Esophagus squamous epithelium (tissue), 4 donors: ENCODE data around the gene P3H2.

Experiments
- POLR2A ChIP-seq, 4 donors: fragments of 450-650 bp; IDR thresholded peaks; one replicate each; pipeline ENCODE4 v1.6.1; 2017; ENCODE audit warnings: antibody characterized with exemption in 4 of 4, mild to moderate bottlenecking in 4 of 4, moderate library complexity in 3 of 4
- TF ChIP-seq, protein P1 (sequence below), 6 experiments: fragments of 450-650 bp in 4 of 6; fragments of 200-600 bp in 2 of 6; sonication (generic) in 2 of 6; IDR thresholded peaks; one replicate each; pipeline ENCODE4 v1.5.1; 2016 to 2019; ENCODE audit warnings: antibody characterized with exemption in 6 of 6, mild to moderate bottlenecking in 4 of 6, moderate library complexity in 4 of 6

DNA sequence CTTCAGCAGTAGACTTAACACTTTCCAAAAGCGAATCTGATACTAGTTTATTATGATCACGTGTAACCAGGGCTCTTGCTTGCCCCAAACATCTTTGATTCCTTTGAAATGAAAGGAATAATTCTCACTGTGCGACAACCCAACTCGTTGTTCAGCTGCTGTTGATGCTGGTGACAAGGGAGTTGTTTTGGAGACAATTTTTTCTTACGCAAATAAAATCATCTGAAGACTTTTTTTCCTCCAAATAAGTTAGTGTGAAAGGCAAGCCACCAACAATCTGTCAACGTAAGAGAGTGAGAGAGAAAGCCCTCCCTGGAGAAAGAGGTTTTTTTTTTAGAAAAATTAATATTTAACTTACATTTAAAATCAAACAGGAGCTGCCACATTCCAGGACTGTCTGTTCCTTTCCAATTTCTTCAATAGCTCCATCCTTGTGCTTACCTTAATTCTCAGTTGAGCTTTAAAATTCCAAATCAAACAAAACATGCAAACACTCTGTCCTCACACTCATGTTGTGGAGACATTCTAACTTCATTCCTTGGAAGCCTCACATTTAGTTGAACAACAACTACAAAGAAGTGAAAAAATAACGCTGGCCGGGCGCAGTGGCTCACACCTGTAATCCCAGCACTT, 4.9 kb upstream of the P3H2 start:
- TF ChIP-seq, protein P1, sequence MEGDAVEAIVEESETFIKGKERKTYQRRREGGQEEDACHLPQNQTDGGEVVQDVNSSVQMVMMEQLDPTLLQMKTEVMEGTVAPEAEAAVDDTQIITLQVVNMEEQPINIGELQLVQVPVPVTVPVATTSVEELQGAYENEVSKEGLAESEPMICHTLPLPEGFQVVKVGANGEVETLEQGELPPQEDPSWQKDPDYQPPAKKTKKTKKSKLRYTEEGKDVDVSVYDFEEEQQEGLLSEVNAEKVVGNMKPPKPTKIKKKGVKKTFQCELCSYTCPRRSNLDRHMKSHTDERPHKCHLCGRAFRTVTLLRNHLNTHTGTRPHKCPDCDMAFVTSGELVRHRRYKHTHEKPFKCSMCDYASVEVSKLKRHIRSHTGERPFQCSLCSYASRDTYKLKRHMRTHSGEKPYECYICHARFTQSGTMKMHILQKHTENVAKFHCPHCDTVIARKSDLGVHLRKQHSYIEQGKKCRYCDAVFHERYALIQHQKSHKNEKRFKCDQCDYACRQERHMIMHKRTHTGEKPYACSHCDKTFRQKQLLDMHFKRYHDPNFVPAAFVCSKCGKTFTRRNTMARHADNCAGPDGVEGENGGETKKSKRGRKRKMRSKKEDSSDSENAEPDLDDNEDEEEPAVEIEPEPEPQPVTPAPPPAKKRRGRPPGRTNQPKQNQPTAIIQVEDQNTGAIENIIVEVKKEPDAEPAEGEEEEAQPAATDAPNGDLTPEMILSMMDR (IDR thresholded peaks at IDR 0.05), result no peak
- TF ChIP-seq POLR2A (IDR thresholded peaks at IDR 0.05), result no peak
